Limb (tissue), 2 donors: ENCODE measurements around the gene GJC2.
A peak's percentile ranks its signal among the peaks of the same experiment; 100 is the strongest.

Experiments used
- DNase-seq, 2 donors: peaks; one replicate each; pipeline ENCODE4 v3.0.0-alpha.2; 2016; ENCODE audit errors: extremely low spot score in 2 of 2

Gene GJC2

GRCh38 chr1:228144193-228144992 is 5.3 kb upstream of the GJC2 start:
- DNase-seq = no peak

- DNase-seq = no peak
Observed at GRCh38 chr1:228144993-228145343, 4.8 kb upstream of the GJC2 start.

- DNase-seq = peak in 1 of 2 donors; percentile 23
Observed at GRCh38 chr1:228145463-228146416, 4.0 kb upstream of the GJC2 start.

GRCh38 chr1:228146417-228147150 is 3.1 kb upstream of the GJC2 start:
- DNase-seq = no peak

- peak in 1 of 2 donors; percentile 26 for DNase-seq
Observed at GRCh38 chr1:228147151-228147693, 2.5 kb upstream of the GJC2 start.

GRCh38 chr1:228147768-228148167 is 2.0 kb upstream of the GJC2 start:
- DNase-seq = no peak

- DNase-seq = peak in 1 of 2 donors; percentile 25
Observed at GRCh38 chr1:228148196-228148861, 1.4 kb upstream of the GJC2 start.

GRCh38 chr1:228148935-228149405 is 760 bp upstream of the GJC2 start:
- DNase-seq = peak in 1 of 2 donors; percentile 25

GRCh38 chr1:228150120-228150460 is 360 bp downstream of the GJC2 start:
- no peak for DNase-seq

- peak; percentile 58 to 70 for DNase-seq
Observed at GRCh38 chr1:228150461-228151179, 890 bp downstream of the GJC2 start.

GRCh38 chr1:228151180-228151925 is 1.6 kb downstream of the GJC2 start:
- peak in 1 of 2 donors; percentile 29 for DNase-seq

- DNase-seq = no peak
Observed at GRCh38 chr1:228152097-228152917, 2.6 kb downstream of the GJC2 start.

- no peak for DNase-seq
Observed at GRCh38 chr1:228152918-228153258, 3.2 kb downstream of the GJC2 start.

GRCh38 chr1:228154021-228154669 is 4.4 kb downstream of the GJC2 start:
- peak in 1 of 2 donors; percentile 18 for DNase-seq

GRCh38 chr1:228154670-228155571 is 5.2 kb downstream of the GJC2 start:
- DNase-seq = no peak

GRCh38 chr1:228155596-228156514 is 6.1 kb downstream of the GJC2 start:
- DNase-seq = no peak
